WI38 (cell line): ENCODE data around the gene DPPA4.

Experiments used
- H3K4me3 ChIP-seq: 2 replicates; pipeline ENCODE4 v1.5.1; 2011; ENCODE audit warnings: low read depth, mild to moderate bottlenecking, control low read depth, low read length
- TF ChIP-seq, protein P1 (sequence below): IDR thresholded peaks from 2 replicates; pipeline ENCODE4 v1.5.1; 2012; ENCODE audit warnings: low read depth, mild to moderate bottlenecking, control low read depth, low read length

The DPPA4 gene

DNA sequence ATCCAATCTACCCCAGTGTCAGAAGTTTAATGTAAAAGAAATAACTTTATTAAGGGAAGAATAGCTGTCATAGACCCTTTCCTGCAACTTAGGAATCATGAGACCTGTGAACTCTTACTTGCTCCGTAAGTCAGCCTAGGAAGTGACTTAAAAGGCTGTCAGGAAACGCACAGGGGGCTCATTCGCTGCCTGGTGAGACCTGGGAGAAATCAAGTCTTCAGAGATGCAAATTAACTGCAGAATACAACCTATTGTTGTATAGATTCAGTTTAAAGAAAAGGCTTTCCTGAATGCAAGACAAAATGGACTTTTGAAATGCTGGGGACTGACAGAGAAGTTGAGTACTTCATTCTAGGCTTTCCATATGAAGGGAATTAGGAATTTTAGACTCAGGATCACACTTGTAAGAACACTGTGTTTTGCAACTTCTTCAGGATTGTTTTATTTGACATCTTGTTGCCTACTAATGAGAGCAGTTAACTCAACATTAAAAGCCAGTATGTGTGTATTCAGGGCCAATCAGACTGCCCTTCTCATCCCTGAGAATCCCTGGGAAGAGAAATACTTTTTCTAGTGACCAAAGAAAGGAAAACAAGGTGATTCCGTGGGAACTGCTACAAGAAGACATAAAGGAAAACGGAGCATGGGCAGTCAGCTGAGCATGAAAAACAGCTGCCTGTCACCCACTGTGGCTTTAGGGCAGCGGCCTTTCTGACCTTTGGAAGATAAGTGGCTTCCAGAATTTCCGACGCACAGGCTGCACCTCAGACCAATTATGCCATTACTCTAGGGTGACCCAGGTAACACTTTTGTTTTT, 18.5 kb upstream of the DPPA4 start:
- TF ChIP-seq, protein P1, sequence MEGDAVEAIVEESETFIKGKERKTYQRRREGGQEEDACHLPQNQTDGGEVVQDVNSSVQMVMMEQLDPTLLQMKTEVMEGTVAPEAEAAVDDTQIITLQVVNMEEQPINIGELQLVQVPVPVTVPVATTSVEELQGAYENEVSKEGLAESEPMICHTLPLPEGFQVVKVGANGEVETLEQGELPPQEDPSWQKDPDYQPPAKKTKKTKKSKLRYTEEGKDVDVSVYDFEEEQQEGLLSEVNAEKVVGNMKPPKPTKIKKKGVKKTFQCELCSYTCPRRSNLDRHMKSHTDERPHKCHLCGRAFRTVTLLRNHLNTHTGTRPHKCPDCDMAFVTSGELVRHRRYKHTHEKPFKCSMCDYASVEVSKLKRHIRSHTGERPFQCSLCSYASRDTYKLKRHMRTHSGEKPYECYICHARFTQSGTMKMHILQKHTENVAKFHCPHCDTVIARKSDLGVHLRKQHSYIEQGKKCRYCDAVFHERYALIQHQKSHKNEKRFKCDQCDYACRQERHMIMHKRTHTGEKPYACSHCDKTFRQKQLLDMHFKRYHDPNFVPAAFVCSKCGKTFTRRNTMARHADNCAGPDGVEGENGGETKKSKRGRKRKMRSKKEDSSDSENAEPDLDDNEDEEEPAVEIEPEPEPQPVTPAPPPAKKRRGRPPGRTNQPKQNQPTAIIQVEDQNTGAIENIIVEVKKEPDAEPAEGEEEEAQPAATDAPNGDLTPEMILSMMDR: no peak
- H3K4me3 ChIP-seq: no peak overlapping the region

- TF ChIP-seq, protein P1: no peak
- no peak overlapping the region for H3K4me3 ChIP-seq
These were observed 15.7 kb upstream of the DPPA4 start for GRCh38 chr3:109353057-109353456.

GRCh38 chr3:109351231-109351630, 13.9 kb upstream of the DPPA4 start:
- TF ChIP-seq, protein P1: no peak
- no peak overlapping the region for H3K4me3 ChIP-seq

DNA sequence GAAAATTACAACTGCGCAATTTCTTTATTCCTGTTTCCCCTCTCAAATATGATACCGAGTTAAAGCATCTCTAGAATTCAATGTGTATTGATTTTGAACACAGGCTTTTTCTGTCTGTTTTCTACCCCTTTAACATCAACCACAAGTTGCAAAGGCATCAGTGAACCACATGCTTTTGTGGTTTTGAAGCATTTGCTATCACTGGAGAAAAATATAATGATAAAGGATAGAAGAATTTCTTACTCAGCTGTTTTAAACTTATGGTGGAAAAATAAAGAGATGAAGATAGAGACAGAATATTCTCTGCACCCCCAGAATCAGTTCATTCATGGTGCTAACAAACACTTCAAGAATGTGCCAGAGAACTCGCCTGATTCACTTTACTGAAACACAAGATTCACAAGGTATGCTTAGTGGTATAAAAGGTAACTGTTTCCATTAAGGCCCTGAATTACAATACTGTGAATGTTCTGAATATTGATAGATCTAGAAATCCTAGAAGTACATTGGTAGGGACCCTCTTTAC, 9.5 kb upstream of the DPPA4 start:
- no peak overlapping the region for H3K4me3 ChIP-seq
- TF ChIP-seq, protein P1: no peak

- no peak overlapping the region for H3K4me3 ChIP-seq
- TF ChIP-seq, protein P1: no peak
These were observed 8.8 kb upstream of the DPPA4 start for GRCh38 chr3:109346099-109346498.

- TF ChIP-seq, protein P1: no peak
- no peak overlapping the region for H3K4me3 ChIP-seq
These were observed 2.6 kb upstream of the DPPA4 start for GRCh38 chr3:109339714-109340648.
